Measurements from ENCODE around the gene SARS1. TPM values are rescaled to one million over a fixed set of nuclear protein-coding genes. Genes with fewer than 3 reads are reported as not detected.

The SARS1 gene
- total and polyA plus RNA-seq, 4 donors = 118 to 212 (median 147) TPM

DNA sequence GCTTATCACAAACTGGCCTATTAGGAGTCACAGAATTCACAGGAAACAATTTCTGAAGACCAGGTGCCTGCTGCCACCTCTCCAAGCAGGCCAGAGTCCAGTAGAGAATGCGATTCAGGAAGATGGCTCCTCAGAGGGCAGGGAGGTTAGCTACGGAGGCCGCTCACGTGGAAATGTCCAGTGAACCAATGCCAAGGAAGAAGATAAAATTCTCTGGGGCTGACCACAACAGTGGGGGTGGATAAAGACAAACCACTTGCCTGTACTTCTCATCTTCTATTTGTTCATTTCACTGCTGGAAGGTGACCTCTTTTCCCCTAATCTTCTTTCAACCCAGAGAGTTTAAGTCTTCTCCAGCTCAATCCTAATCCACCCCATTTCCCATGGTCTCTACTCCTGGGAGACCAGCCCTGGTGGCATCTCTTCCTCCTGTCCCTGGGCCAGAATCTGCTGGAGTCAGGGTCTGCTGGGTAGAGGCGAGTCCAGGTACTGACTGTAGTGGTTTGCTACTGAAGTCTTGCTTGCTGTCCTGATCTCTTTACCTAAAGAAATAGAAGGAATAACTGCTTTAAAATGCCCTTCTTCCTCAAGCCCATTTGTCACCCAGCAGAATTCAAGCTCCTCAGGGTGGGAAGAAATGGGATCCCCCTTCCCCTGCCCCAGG is 66.0 kb downstream of the SARS1 start:
- no peaks in the 10 kb centered on the region for H3K9me3 ChIP-seq (ENCODE audit: control insufficient read depth in 4 of 4, insufficient read depth in 3 of 4, low read length in 3 of 4)
- ATAC-seq (ENCODE audit: insufficient read depth, low FRiP score) (no peak), DNase-seq (no peak)
- H3K9ac ChIP-seq (ENCODE audit: insufficient read depth in 1 of 2, low read length in 2 of 2) = no peak overlapping the region
- no peaks in the 10 kb centered on the region for H3K27me3 ChIP-seq (ENCODE audit: control insufficient read depth in 3 of 3, insufficient read depth in 3 of 3, low read length in 2 of 3)
- no peak overlapping the region for H3K4me3 ChIP-seq
- TF ChIP-seq, protein P1, sequence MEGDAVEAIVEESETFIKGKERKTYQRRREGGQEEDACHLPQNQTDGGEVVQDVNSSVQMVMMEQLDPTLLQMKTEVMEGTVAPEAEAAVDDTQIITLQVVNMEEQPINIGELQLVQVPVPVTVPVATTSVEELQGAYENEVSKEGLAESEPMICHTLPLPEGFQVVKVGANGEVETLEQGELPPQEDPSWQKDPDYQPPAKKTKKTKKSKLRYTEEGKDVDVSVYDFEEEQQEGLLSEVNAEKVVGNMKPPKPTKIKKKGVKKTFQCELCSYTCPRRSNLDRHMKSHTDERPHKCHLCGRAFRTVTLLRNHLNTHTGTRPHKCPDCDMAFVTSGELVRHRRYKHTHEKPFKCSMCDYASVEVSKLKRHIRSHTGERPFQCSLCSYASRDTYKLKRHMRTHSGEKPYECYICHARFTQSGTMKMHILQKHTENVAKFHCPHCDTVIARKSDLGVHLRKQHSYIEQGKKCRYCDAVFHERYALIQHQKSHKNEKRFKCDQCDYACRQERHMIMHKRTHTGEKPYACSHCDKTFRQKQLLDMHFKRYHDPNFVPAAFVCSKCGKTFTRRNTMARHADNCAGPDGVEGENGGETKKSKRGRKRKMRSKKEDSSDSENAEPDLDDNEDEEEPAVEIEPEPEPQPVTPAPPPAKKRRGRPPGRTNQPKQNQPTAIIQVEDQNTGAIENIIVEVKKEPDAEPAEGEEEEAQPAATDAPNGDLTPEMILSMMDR (IDR thresholded peaks at IDR 0.05; ENCODE audit: control extremely low read depth, extremely low read depth) = no peak
- peaks cover 0 to 44% (median 15%) of the 10 kb centered on the region in 5 donors for H3K4me1 ChIP-seq (ENCODE audit: control insufficient read depth in 5 of 5, insufficient read depth in 5 of 5, low read length in 5 of 5)
- WGBS, 2 donors = 89 to 94% methylated on average over 5 of the region's 5 CpGs
- H3K27ac ChIP-seq (ENCODE audit: low read depth in 1 of 2, low read length in 1 of 2) = no peak overlapping the region
- peaks cover 0 to 16% (median 6%) of the 10 kb centered on the region in 4 donors for H3K36me3 ChIP-seq (ENCODE audit: control insufficient read depth in 4 of 4, insufficient read depth in 4 of 4, low read length in 4 of 4)

DNA sequence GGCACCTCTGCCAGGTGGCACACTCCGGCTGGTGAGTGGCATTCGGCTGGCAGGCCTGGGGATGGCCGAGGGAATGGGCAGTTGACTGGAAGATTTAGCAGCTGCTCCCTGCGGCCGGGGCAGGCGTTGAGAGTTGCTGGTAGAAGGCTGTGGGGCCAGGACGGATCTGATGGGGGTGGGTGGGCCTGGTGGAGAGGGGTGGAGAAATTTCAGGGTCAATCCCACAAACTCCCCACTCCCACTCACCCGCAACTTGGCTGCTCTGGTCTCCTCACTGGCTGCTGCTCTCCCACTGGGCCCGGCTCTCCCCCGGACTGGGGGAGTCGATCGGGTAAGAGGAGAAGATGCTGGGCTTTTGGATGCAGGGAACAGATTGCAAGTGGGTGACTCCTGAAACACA is 67.1 kb downstream of the SARS1 start:
- no peak overlapping the region for H3K27ac ChIP-seq (ENCODE audit: low read depth in 1 of 2, low read length in 1 of 2)
- no peaks in the 10 kb centered on the region for H3K27me3 ChIP-seq (ENCODE audit: control insufficient read depth in 3 of 3, insufficient read depth in 3 of 3, low read length in 2 of 3)
- peaks cover 0 to 16% (median 6%) of the 10 kb centered on the region in 4 donors for H3K36me3 ChIP-seq (ENCODE audit: control insufficient read depth in 4 of 4, insufficient read depth in 4 of 4, low read length in 4 of 4)
- no peaks in the 10 kb centered on the region for H3K9me3 ChIP-seq (ENCODE audit: control insufficient read depth in 4 of 4, insufficient read depth in 3 of 4, low read length in 3 of 4)
- no peak overlapping the region for H3K4me3 ChIP-seq
- H3K9ac ChIP-seq (ENCODE audit: insufficient read depth in 1 of 2, low read length in 2 of 2) = no peak overlapping the region
- 95 to 97% methylated on average over 12 of the region's 12 CpGs for WGBS, 2 donors
- ATAC-seq (ENCODE audit: insufficient read depth, low FRiP score) (no peak), DNase-seq (no peak)
- TF ChIP-seq, protein P1 (IDR thresholded peaks at IDR 0.05; ENCODE audit: control extremely low read depth, extremely low read depth) = no peak
- peaks cover 0 to 32% (median 14%) of the 10 kb centered on the region in 5 donors for H3K4me1 ChIP-seq (ENCODE audit: control insufficient read depth in 5 of 5, insufficient read depth in 5 of 5, low read length in 5 of 5)

DNA sequence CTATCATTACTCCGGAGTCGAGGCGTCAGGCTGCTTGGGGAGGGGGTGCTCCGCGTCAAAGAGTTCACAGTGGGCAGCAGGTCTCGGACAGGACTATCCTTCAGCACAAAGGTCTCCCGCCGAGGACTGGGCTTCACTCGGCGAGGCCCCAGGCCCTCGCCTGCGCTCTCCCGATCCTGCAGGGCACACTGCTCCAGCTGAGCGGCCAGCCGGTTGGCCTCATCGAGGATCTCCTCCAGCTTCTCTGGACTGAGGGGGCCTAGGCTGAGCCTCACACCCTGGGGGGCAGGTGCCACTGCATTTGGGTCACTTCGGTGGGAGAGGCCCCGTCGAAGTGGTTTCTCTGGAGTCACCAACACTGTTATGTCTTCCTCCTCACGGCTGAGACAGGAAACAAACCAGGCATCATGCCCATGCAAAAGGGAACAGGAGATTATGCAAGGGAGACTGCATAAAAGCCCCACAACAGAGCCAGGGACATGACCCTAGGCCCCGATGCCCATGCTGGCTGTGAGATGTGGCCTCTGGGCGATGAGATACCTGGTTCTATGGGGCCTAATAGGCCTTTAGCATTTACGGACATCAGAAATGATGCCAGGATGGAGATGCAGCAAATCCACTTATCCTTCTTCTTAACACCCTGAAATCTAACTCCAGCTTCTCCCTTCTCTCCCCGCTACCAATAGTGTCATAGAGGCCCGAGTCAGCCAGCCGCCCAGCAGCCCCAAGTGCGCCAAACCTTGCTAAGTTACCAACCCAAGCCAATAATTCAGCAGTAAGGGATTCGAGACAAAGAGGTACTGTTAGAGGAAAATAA is 68.2 kb downstream of the SARS1 start:
- Histone ChIP-seq H3K27me3 (ENCODE audit: control insufficient read depth in 3 of 3, insufficient read depth in 3 of 3, low read length in 2 of 3) (no peaks in the 10 kb centered on the region), H3K4me3 (no peak overlapping the region), H3K4me1 (ENCODE audit: control insufficient read depth in 5 of 5, insufficient read depth in 5 of 5, low read length in 5 of 5) (peaks cover 0 to 32% (median 12%) of the 10 kb centered on the region in 5 donors), H3K36me3 (ENCODE audit: control insufficient read depth in 4 of 4, insufficient read depth in 4 of 4, low read length in 4 of 4) (peaks cover 0 to 16% (median 6%) of the 10 kb centered on the region in 4 donors), H3K27ac (ENCODE audit: low read depth in 1 of 2, low read length in 1 of 2) (peak overlapping the region in 1 of 2 donors; percentile 49), H3K9ac (ENCODE audit: insufficient read depth in 1 of 2, low read length in 2 of 2) (peak overlapping the region; percentile 37 to 75), H3K9me3 (ENCODE audit: control insufficient read depth in 4 of 4, insufficient read depth in 3 of 4, low read length in 3 of 4) (no peaks in the 10 kb centered on the region)
- peak in 2 of 3 donors; percentile 39 to 45 for DNase-seq
- ATAC-seq (ENCODE audit: insufficient read depth, low FRiP score) = no peak
- 57 to 58% methylated on average over 28 of the region's 28 CpGs for WGBS, 2 donors
- TF ChIP-seq, protein P1 (IDR thresholded peaks at IDR 0.05; ENCODE audit: control extremely low read depth, extremely low read depth) = no peak
